HS-27A (cell line): Measurements from ENCODE around the gene FAM227B.
A peak's percentile ranks its signal among the peaks of the same experiment; 100 is the strongest.
"Not testable (repeated sequence)": the region's sequence is repeated elsewhere in the genome, so short reads cannot be mapped to it uniquely, and the experiment has no call there.

Experiments used
- DNase-seq: peaks from one replicate; pipeline ENCODE4 v3.0.0-alpha.2; 2012; ENCODE audit warnings: low read depth, missing footprints

The FAM227B gene

DNA sequence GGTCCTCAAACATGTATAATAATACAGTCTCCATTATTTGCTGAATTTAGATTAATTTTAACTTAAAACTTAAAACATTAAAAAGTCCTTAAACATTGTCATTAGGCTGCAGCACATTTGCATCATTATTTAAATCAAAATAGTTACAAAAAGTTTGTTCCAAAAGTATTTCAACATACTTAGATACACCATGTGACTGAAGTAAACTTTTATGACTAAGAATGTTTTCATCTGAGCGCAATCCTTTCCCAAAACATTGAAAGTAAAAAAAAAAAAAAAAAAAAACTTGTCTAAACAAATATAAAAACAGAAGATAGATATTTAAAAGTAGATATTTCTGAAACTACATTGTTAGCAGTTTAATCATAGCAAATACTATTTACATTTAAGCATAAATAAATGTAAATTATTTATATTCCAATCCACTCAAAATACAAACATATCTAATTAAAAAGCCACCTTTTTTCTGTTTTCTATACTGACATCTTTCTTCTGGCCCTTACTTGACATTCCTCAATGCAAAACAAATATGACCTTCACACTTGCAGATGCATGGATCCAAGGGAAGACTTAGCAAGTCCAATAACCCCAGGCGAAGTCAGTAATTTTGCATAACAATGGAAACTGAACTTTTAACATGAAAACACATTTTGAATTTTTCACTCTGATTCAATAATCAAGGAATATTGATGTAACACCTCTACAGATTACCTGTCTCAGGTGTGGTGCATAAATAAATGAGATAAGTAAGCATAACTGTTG, 10.3 kb downstream of the FAM227B start:
- no peak for DNase-seq

DNA sequence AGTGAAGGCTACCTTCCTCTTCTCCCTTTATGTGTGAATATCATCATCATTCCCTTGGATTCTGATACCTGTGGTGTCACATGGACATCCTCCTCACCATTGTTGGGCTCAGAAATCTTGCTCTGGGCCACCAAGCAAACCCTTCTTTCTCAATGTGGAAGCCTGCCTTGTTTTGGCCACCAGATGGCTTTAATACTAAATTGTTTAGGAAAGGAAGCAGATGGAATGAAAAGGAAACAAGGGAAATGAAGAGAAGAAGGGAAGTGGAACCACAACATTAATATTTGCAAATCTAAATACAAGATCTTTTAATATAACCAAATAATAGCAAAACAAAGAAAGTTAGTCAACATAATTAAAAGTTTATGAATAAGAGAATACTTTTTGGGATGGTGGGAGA, 14.0 kb downstream of the FAM227B start:
- DNase-seq = no peak

DNA sequence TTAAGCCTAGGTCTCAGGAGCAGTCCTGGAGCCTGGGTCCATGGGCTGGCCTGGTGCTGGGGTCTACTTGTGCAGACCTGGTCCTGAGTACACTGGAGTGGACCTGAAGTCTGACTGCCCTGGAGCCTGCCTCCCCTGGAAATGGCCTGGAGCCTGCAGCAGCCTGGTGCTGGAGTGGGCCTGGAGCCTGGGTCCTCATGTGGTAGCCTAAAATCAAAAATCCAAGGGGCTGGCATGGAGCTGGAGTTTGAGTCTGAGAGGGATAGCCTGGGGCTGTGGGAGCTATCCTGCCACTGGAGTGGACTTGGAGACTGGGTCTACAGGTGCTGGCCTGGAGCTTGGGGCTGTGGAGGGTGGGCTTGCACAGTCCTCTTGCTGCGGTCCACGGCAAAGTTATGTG, 15.0 kb downstream of the FAM227B start:
- no peak for DNase-seq

DNA sequence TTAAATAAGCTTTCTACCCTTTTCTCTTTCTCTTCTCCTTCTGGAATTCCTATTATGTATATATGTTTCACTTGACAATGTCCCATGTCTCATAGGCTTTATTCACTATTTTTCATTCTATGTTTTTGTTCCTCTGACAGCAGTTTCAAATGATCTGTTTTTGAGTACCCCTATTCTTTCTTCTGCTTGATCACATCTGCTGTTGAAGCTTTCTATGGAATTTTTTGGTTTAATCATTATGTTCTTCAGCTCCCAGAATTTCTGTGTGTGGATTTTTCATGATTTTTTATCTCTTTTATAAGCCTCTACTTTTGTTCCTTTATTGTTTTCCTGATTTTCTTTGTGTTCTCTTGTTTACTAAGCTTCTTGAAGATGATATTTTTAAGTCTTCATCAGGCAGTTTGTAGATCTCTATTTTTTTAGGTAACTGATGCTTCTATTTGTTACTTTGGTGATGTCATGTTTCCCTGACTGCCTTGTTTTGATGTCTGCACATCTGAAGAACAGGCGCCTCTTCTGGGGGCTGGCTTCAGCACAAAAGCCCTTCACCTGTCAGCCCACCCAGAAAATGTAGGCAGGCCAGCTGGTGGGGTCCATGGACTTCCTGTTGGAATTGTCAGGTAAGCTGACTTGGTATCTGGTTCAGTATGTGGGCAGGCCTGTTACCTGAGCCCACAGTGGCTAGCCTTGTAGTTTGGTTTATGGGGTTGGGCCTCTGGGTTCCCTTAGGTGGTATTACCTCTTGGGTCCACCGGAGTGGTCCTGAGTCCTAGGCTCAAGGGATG, 15.8 kb downstream of the FAM227B start:
- DNase-seq = no peak

DNA sequence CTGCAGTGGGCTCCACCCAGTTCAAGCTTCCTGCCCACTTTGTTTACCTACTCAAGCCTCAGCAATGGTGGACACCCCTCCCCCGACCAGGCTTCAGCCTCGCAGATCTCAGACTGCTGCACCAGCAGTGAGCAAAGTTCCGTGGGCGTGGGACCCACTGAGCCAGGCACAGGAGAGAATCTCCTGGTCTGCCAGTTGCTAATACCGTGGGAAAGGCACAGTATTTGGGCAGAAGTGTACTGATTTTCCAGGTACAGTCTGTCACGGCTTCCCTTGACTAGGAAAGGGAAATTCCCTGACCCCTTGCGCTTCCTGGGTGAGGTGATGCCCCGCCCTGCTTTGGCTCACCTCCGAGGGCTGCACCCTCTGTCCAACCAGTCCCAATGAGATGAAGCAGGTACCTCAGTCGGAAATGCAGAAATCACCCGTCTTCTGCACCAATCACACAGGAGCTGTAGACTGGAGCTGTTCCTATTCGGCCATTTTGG, 27.7 kb downstream of the FAM227B start:
- DNase-seq = not testable (repeated sequence)

DNA sequence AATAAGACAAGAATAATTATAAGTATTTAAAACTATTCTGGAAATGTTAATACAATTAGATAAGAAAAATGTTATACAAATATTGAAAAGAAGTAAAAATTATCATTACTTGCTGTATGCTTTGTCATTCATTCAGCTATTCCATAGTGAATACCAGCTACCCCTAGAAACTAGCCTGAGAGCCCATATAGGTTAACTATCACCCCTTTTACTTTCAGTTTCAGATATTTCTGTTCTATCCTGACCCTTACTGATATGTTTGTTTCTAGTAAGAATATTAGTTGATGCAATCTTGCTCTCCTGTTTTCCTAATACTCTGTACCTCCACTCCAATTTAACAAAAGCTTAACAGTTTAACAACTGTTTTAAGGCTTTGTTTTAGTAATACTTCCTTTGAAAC, 31.6 kb downstream of the FAM227B start:
- DNase-seq = no peak

DNA sequence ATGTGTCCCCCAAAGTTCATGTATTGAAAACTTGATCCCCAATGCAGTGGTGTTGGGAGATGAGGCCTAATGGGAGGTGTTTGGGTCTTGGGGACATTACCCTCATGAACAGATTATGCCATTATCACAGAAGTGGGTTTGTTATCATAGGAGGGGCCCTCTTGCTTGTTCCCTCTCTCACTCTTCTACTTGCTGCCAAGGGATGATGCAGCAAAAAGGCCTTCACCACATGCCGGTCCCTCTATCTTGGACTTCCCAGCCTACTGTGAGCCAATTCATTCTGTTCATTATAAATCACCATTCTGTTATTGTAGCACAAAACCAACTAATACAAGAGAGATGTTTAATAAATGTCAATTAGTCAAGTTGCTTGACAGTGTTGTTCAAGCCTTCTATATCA, 47.2 kb downstream of the FAM227B start:
- DNase-seq = no peak

DNA sequence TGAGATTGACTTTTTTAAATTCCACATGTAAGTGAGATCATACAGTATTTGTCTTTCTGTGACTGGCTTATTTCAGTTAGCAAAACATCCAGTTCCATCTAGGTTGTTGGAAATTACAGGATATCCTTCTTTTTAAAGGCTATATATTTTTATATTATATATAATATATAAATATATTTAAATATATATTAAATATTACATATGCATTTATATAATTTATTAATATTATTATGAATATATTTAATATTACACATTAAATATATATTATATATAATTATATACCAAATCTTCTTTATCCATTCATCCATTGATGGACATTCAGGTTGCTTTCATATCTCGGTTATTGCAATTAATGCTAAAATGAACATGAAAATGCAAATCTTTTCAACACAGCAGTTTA, 49.9 kb downstream of the FAM227B start:
- DNase-seq = no peak

DNA sequence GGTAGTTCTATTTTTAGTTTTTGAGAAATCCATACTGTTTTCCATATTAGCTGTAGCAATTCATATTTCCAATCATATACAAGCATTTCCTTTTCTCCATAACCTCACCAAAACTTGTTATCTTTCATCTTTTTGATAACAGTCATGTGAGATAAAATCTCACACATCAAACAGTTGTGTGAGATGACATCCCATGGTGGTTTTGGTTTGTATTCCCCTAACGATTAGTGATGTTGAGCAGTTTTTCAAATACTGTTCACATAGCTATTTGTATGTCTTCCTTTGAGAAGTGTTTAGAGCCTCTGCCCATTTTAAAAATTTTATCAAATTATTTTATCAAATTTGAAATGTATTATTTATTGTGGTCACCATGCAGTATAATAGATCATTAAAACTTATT, 50.4 kb downstream of the FAM227B start:
- DNase-seq = no peak

DNA sequence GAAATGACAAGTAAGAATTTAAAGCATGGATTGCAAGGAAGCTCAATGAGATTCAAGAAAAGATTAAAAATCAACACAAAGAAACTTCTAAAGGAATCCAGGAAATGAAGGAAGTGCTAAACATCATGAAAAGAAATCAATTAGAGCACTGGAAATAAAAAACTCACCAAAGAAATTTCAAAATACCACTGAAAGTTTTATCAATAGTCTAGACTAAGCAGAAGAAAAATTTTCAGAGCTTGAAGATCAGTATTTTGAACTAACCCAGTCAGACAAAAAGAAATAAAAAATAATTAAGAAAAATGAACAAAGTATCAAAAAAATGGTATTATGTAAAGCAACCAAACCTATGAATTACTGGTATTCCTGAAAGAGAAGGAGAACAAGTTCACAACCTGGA, 60.6 kb downstream of the FAM227B start:
- DNase-seq = no peak

DNA sequence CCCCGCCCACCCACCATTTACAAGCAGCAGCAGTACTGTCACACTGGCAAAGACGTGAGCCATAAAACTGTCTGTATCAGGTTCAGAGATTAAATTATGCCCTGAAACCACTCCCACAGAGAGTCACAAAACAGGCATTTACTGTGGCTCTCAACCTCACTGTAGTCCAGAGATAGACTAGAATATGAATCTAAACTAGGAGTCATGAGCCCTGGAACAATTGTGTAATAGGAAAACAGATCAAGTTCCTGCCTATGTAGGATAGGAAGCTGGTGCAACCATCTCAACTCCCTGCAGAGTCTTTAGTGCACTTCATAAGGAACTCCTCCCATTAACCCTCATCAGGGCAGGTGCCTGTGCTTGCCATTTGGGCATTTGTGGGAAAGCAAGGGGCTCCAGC, 61.7 kb downstream of the FAM227B start:
- no peak for DNase-seq

DNA sequence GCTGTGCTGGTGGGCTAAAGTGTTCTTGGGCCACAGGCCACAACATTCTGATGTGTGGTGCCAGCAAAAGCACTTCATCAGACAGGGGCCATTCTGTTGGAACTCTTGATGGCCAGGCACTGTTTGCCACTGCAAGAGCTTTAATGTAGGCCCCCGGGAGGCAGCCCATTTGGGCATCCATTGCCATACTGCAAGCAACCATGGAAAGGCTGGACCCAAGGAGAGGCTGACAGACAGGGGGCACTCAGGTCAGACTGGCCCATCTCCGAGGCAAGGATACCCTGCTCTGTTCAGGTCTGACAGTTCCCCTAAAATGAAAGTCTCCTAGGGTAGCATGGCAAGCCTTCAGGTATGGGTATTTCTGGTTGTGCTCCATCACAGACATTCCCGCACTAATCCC, 64.2 kb downstream of the FAM227B start:
- DNase-seq = no peak

DNA sequence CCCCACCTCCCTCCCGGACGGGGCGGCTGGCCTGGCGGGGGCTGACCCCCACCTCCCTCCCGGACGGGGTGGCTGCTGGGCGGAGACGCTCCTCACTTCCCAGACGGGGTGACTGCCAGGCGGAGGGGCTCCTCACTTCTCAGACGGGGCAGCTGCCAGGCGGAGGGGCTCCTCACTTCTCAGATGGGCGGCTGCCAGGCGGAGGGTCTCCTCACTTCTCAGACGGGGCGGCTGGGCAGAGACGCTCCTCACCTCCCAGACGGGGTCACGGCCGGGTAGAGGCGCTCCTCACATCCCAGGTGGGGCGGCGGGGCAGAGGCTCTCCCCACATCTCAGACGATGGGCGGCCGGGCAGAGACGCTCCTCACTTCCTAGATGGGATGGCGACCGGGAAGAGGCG, 70.3 kb downstream of the FAM227B start:
- DNase-seq = not testable (repeated sequence)

DNA sequence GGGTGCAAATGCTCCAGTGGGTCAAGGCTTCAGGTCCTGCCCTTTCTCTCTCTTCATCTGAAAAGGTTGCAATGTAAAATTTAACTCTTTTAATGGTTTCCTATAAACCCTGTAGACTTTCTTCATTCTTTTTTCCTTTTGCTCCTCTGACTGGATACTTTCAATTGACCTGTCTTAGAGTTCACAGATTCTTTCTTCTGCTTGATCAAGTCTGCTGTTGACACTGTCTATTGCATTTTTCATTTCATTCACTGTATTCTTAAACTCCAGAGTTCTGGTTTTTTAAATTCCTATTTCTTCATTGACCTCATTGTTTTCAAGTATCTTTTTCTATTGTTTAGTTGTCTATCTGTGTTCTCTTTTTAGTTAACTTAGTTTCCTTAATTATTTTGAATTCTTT, 82.1 kb downstream of the FAM227B start:
- DNase-seq = no peak

DNA sequence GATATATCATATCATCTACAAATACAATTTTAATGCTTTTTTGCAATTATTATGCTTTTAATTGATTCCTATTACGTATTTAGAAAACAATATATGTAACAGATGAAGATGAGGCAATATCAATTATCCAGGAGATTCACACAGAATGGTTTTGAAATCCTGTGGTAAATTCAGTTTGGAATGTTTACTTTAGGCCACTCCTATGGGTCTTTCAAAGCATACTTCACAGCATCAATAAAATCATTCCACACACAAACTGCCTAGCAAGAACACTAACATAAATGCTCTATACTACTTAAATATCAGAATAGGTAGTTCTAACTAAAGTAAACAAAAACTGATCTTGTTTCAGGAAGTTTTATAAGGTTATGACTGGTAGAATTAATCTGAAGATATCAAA, 90.5 kb downstream of the FAM227B start:
- peak; percentile 3 for DNase-seq

DNA sequence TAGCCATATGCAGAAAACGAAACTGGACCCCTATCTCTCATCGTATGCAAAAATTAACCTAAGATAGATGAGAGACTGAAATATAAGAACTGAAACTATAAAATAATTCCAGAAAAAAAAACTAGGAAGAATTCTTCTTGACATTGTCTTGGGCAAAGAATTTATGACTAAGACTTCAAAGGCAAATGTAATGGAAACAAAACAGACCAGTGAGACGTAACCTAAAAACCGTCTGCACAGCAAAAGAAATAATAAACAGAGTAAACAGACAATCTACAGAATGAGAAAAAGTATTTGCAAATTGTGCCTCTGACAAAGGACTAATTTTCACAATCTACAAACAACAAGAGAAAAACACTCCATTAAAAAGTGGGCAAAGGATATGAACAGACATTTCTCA, 92.3 kb downstream of the FAM227B start:
- DNase-seq = no peak

DNA sequence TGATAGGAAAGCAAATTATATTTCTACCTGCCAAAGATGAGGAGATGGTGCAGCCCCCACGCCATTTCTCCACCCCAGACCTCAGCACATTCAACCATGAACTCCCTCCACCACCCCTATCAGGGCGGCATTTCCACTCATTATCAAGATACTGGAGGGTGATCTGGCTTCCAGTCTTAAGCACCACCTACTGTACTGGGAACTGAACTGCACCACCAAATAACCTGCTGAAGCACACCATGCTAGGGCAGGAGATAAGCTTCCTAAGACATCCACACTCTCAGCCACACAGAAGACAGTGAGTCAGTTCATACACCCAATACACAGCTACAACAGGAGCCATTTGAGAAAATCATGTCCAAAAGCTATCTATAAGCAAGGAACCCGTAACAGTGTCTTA, 98.8 kb downstream of the FAM227B start:
- no peak for DNase-seq

DNA sequence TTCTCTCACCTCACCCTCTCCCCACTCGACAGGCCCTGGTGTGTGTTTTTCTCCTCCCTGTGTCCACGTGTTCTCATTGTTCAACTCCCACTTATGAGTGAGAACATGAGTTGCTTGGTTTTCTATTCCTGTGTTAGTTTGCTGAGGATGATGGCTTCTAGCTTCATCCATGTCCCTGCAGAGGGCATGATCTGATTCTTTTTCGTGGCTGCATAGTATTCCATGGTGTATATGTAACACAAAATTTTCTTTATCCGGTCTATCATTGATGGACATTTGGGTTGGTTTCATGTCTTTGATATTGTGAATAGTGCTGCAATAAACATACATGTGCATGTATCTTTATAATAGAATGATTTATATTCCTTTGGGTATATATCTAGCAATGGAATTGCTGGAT, 107.9 kb downstream of the FAM227B start:
- not testable (repeated sequence) for DNase-seq

DNA sequence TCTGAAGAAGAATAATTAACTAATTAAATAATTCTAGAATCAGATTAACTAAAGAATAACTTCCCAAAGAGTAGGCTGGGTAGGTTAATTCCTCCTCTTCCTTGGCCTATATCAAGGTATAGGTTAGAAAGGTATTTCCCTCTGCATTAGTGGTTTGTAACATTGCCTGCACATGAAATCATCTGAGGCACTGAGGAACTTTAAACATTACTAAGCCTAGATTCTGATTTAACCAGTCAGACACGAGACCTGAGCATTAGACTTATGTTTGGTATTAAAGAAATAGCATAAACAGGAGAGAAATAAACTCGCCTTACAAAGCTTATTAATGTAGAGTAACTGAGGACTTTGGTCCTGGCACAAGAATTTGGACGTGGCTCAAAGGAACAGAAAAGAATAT, 113.4 kb downstream of the FAM227B start:
- DNase-seq = no peak

DNA sequence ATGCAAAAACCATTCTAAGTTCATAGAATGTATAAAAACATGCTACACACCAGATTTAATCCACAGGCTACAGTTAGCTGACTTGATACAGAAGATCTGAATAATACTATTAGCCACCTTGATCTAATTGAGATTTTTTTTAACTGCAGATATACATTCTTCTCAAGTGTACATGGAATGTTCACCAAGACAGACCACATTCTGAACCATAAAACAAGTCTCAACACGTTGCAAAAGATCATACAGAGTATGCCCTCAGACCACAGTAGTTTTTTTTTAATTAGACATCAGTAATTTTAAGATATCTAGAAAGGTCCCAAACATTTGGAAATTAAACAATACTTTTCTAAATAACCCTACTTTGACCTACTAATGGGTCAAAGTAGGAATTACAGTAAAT, 114.3 kb downstream of the FAM227B start:
- DNase-seq = no peak

DNA sequence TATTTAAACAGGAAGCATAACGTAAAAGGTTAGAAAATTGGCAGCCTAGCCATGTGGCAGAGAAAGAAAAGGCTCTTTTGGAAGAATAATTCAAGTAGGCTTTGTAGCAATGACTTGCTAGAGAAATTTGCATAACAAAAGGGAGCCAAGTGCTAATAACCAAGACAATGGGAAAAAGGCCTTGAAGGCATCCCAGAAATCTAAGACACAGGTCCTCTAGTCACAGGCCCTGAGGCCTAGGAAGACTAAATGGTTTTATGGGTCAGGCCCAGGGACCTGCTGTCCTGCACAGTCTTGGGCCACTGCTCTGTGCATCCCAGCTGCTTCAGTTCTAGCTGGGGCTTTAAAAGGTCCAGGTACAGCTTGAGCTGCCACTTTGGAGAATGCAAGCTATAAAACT, 119.0 kb downstream of the FAM227B start:
- DNase-seq = no peak

DNA sequence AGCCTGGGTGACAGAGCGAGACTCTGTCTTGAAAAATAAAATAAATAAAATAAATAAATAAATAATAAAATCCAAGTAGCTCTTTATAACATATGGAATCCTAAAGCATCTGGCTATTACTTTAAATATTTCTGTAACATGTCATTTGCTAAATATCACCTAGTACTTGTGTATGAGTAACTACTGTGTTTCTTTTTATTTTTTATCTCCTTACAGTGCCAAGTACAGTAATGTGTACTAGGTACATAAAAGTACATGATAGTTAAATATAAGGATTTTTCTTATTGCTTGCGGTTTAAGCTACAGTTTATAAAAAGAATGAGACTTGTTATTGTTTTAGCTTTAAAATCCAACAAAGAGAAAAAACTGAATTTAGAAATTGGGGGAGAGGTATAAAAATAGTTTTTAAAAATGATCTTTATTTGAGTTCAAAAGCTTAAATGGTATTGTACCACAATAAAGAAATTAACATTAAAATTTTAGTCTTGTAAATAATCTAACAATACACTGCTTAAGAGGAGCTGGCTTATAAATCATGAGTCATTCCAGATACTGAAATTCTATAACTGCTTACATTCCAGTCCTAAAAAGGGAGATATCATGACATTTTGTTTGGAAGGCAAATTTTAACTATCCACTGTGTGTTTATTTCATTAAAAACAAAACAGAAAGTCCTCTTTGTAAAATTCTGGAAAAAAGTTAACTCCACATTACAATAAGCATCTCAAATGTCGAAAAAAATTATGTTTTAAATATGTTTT, 124.4 kb downstream of the FAM227B start:
- no peak for DNase-seq

DNA sequence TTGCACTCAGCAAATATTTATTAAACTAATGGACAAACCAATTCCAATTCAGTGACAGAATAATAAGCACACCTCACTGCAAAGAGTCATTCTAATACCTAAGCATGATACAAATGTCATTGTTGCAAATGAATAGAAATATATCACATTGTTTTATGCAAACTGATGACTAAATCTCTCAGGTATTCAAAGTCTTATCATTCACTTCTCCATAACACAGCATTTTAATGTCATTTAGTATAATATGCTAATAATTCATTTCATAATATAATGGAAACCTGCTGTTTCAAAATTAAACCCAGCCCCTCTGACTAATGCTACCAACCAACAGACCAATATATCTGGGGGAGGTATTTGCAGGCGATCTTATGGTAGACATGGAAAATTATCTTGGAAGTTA, 125.8 kb downstream of the FAM227B start:
- no peak for DNase-seq
